Mammary epithelial cell (primary cell): Measurements from ENCODE around the gene ATP6V0E2.

Experiments used
- CTCF ChIP-seq, 2 donors: IDR thresholded peaks in 1 of 2; conservative IDR thresholded peaks in 1 of 2; 2 replicates each; pipeline ENCODE4 v1.5.1; 2011 to 2012; ENCODE audit warnings: inconsistent platforms in 2 of 2, low read length in 2 of 2, mild to moderate bottlenecking in 2 of 2, control low read depth in 1 of 2, low read depth in 1 of 2; ENCODE audit not compliant: insufficient read depth in 1 of 2; ENCODE audit errors: extremely low read depth in 1 of 2
- EZH2 ChIP-seq: IDR thresholded peaks from 2 replicates; pipeline ENCODE4 v1.6.1; 2012; ENCODE audit warnings: low read length, inconsistent platforms, borderline replicate concordance

- TF ChIP-seq EZH2, result no peak
- TF ChIP-seq CTCF (conservative IDR thresholded peaks at IDR 0.05 in 1 of 2, IDR thresholded peaks at IDR 0.05 in 1 of 2; ENCODE audit: extremely low read depth in 1 of 2, insufficient read depth in 1 of 2, low read depth in 1 of 2, low read length in 2 of 2), result no peak
Measured at GRCh38 chr7:149884016-149884415, 10.2 kb downstream of the ATP6V0E2 start.
